ENCODE measurements around the gene OR2T3.
"Not testable (repeated sequence)": the region's sequence is repeated elsewhere in the genome, so short reads cannot be mapped to it uniquely, and the experiment has no call there.

GRCh38 chr1:248442500-248443277 lies 30.5 kb upstream of the OR2T3 start:
- TF ChIP-seq POLR2AphosphoS5 (IDR thresholded peaks at IDR 0.05; ENCODE audit: low read depth, low read length); POLR2A (IDR thresholded peaks at IDR 0.05; ENCODE audit: low read depth, low read length); TAF1 (IDR thresholded peaks at IDR 0.05; ENCODE audit: borderline replicate concordance, low read depth, low read length): not testable (repeated sequence)
